HG03066 (cell line): ENCODE data around the gene MAGI2.

Experiments
- ATAC-seq: cut with Tn5 transposase; IDR thresholded peaks from one replicate; pipeline ENCODE4 v1.9.1; 2021; ENCODE audit warnings: low read depth; ENCODE audit not compliant: unreplicated experiment

Gene MAGI2

DNA sequence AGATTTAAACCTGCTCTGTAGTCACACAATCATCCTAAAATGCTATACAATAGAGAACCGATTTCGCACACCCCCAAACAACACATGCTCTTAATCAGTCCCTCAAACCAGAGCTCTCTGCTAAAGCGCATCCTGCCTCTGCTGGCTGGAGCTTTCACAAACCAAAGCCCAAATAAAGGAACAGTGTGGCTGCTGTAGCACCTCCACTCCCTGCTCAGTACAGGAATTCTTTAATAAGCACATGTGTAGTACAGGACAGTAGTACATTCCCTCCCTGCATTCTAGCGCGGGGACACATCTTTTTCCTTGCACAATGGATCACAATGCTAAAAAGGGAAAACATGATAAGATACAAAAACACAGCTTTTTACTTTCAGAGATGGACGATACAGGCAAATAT is 684.6 kb downstream of the MAGI2 start:
- ATAC-seq, result no peak

DNA sequence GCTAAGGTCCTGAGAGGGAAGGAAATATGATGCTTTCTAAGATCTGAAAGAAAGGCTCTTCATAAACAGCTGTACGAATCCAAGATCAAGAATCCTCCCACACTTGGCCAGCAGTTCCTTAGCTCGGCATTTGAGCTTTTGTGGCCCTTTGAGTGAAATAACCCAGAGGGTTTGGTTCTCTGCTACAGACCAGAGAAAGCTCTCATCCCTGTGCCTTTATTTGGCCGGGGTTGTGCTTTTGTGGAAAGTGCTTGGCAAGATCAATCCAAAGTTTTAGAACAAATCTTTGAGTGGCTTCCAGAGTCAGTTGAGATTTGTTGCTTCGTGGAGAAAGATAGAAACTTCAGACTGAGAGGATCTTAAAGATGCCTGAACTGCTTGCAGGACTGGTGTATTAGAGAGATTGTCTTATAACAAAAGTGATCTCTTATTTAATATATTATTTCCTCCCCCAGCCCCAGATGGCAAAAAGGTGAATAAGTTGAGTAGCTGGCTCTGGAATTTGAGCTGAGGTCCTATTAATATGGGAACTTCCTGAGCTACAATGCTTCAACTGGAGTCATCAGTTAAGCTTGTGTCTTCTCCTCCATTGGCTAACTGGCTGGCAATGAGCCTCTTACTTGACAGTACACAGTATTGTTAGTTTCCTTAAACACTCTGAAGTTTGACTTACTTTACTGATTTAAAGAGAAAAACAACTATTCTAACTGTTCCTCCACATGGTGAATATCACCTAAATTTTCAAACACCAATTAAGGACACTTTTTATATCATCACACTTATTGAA is 687.3 kb downstream of the MAGI2 start:
- no peak for ATAC-seq

GRCh38 chr7:78764571-78764970 is 688.9 kb downstream of the MAGI2 start:
- no peak for ATAC-seq

- no peak for ATAC-seq
Observed at GRCh38 chr7:78762625-78763024, 690.8 kb downstream of the MAGI2 start.

- ATAC-seq, result no peak
Observed at GRCh38 chr7:78760620-78761355, 692.7 kb downstream of the MAGI2 start.

DNA sequence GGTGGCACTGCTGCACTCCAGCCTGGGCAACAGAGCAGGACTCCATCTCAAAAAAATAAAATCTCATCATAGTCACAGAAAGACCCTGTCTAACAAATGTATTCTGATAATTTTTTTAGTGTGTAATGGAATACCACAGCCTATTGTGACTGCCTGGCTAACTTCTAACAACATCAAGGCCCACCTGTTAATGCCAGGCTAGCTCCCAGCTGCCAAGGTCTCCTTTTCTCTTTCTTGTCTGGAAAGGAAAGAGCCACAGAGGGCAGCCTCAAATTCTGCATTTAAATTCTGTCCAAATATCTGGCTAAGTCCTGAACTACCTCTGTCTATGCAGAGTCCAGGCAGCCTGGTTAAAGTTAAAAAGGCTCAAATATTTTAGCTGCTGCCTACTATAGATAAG is 700.9 kb downstream of the MAGI2 start:
- ATAC-seq, result no peak

DNA sequence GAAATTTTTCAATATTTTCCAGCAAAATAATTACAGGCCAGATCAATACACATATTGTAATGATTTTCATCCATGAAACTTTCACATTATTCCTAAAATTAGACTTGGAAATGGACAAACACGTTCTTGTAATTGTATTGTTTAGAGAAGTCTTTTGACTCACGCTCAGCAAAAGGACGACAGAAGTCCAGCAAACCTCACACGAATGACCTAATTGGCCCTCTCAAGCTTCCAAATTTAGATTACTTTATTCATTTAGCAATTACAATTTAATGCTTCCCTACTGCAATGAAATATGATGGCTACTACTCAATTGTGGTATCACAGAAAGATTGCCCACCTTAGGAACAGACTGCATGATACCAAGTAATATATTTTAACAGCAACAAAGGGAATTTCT is 702.2 kb downstream of the MAGI2 start:
- ATAC-seq, result no peak

- ATAC-seq, result no peak
Observed at GRCh38 chr7:78749052-78749746, 704.3 kb downstream of the MAGI2 start.

GRCh38 chr7:78747592-78747991 is 705.9 kb downstream of the MAGI2 start:
- ATAC-seq, result no peak

DNA sequence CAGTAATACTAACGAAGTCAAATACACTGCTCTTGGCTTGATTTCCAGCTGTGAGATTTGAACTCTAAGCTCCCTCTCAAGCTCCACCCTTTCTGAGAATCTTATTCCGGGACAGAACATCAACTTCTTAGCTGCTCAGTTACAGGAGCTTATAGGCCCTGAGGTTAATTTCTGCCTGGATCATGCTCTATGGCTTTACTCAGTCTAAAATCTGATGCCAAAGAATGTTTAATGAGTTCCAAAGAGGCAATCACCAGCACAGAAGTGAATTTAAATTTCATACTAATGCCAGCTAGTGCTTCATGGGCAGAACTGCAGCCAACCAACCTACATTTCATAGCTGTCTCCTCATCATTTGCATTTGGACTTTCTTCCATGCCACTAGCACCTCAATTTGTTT is 707.2 kb downstream of the MAGI2 start:
- no peak for ATAC-seq

DNA sequence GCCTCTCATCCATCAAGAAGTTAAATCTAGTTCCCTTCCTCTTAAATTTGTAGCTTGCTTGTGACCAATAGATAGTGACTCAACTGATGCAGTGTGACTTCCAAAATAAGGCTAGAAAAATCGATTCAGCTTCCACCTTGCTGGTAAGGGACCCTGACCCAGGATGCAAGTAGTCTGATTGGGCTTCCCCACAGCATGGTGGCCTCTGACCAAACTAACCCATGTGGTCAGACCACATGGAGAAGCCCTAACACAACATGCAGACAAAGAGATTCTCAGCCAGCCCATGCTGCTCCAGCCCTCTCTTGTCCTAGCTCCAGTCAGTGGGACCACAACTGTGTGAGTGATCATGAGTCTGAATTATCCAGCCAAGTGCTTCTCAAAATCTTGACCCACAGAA is 710.8 kb downstream of the MAGI2 start:
- no peak for ATAC-seq

DNA sequence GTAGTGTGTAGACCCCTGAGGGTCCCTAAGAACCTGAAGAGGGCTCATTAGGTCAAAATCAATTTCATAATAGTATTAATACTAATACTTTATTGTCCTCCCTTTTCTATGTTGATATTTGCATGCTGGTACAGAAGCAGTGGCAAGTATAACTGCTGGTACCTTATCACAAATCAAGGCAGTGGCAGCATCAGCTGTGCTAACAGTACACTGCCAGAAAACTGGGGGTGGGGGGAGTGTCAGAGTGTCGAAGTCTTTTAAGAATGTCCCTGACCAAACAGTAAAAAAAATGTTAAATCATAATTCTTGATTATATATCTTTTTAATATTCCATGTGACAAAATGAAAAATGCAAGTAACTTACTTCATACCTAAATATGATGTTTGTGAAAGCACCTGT is 716.9 kb downstream of the MAGI2 start:
- no peak for ATAC-seq

DNA sequence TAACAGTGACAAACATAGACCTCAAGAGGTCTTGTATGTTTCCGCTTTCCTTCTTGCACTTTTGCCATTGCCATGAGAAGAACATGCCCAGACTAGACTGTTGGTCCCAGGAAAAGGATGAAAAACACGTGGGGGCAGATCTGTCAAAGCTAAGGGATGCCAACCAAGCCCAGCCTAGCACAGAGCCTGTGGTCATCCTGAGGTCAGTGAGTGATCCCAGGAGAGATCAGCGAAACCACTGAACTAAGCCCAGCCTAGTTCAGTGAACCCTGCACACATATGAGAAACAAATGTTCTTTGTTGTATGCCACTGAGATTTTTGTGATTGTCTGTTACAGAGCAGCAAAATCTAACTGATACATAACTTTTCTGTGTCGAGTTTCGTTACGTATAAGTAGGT is 718.8 kb downstream of the MAGI2 start:
- ATAC-seq, result no peak

GRCh38 chr7:78720066-78720465 is 733.4 kb downstream of the MAGI2 start:
- ATAC-seq, result no peak

DNA sequence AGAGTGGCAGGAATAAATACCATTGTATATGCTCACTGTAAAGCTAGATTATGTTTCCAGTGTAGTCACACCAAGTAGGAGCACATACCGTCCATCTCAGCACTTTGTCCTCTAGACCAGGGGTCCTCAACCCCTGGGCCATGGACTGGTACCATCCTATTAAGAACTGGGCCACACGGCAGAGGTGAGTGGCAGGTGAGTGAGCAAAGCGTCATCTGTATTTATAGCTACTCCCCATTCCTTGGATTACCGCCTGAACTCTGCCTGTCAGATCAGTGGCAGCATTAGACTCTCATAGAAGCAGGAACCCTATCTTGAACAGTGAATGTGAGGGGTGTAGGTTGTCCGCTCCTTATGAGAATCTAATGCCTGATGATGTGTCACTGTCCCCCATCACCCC is 735.3 kb downstream of the MAGI2 start:
- no peak for ATAC-seq

- no peak for ATAC-seq
Observed at GRCh38 chr7:78716876-78717275, 736.6 kb downstream of the MAGI2 start.

DNA sequence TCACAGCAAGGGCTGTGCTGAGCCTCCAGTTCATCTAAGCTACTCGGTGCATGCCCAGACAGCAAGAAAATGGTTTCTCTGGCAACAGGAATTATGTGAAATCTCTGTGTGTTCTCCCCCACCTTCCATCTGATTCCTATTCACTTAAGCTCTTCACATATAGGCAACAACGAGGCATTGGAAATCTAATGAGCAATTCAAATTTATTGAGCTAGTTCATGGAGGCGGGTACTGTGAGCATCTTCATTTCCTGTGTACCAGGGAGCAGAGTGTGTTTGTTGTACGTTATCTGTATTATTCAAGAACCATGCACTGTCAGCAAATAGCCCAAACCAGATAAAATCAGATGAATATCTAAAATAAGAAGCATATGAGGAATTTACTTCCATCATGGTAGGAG is 739.1 kb downstream of the MAGI2 start:
- ATAC-seq, result no peak

GRCh38 chr7:78712111-78712510 is 741.4 kb downstream of the MAGI2 start:
- ATAC-seq, result no peak

- ATAC-seq, result no peak
Observed at GRCh38 chr7:78709658-78710057, 743.8 kb downstream of the MAGI2 start.

- ATAC-seq, result no peak
Observed at GRCh38 chr7:78704504-78704903, 749.0 kb downstream of the MAGI2 start.

DNA sequence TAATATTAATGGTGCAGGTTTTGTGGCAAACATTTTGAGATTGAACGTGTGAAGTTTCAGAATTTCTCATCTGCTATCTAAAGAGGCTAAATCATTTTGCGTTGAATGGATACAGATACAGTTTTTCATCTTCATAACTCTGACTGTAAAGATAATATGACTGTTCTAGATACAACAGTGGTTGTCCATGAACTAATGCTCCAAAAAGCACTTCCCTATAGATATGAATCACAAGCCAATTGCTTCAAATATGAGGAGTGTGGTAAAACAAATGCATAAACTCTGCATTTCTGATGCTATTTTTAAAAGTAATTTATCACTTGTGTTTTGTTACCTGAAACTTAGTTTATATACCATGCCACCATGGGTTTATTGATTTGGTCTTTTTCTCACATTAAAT is 750.1 kb downstream of the MAGI2 start:
- no peak for ATAC-seq

- no peak for ATAC-seq
Observed at GRCh38 chr7:78702770-78703169, 750.7 kb downstream of the MAGI2 start.
